HEK293 (cell line): ENCODE measurements around the gene MGMT.

Experiments used
- CTCF ChIA-PET: fragments of 350-600 bp; formaldehyde crosslinking; extraction: SDS; loops from one replicate; lab custom pipeline; 2021; ENCODE audit warnings: antibody characterized with exemption; lab: Yijun Ruan, JAX
- POLR2A ChIA-PET: fragments of 300-600 bp; formaldehyde crosslinking; extraction: SDS; loops from one replicate; lab custom pipeline; 2020; ENCODE audit warnings: antibody characterized with exemption, inconsistent platforms; lab: Yijun Ruan, JAX
- H3K27ac ChIP-seq: fragments of 200-500 bp; sonication (Bioruptor generic); 2 replicates; pipeline ENCODE4 v1.5.1; 2014; ENCODE audit warnings: low read depth, low read length, control low read depth, inconsistent platforms; ENCODE audit errors: extremely low read depth
- H3K36me3 ChIP-seq, 2 experiments: fragments of 200-500 bp in 1 of 2; sonication (Bioruptor generic) in 1 of 2; 1 replicate in 1 of 2; 2 replicates in 1 of 2; pipeline ENCODE4 v1.5.1; 2014 to 2017; ENCODE audit warnings: inconsistent platforms in 2 of 2, low read length in 2 of 2; ENCODE audit not compliant: control insufficient read depth in 2 of 2, insufficient read depth in 1 of 2
- H3K4me1 ChIP-seq: fragments of 200-500 bp; sonication (Bioruptor generic); 2 replicates; pipeline ENCODE4 v1.5.1; 2014; ENCODE audit warnings: mild to moderate bottlenecking, low read length, inconsistent platforms; ENCODE audit not compliant: control insufficient read depth, insufficient read depth
- H3K4me3 ChIP-seq: 2 replicates; pipeline ENCODE4 v1.5.1; 2011; ENCODE audit warnings: low read depth, mild to moderate bottlenecking, control low read depth, low read length, moderate library complexity
- H3K9me3 ChIP-seq: fragments of 200-500 bp; sonication (Bioruptor generic); 2 replicates; pipeline ENCODE4 v1.5.1; 2014; ENCODE audit warnings: low read depth, low read length, inconsistent platforms; ENCODE audit not compliant: control insufficient read depth, insufficient read depth
- BCL11A ChIP-seq: fragments of 450-650 bp; formaldehyde crosslinking; IDR thresholded peaks from 2 replicates; pipeline ENCODE4 v1.5.1; 2016; ENCODE audit warnings: low read depth, missing biosample characterization, missing genetic modification characterization
- GFI1B ChIP-seq: fragments of 450-650 bp; formaldehyde crosslinking; IDR thresholded peaks from 2 replicates; pipeline ENCODE4 v1.5.1; 2016; ENCODE audit warnings: missing biosample characterization, missing genetic modification characterization
- KLF10 ChIP-seq: fragments of 450-650 bp; IDR thresholded peaks from 2 replicates; pipeline ENCODE4 v1.5.1; 2018; ENCODE audit warnings: missing biosample characterization, mild to moderate bottlenecking, missing genetic modification characterization
- MZF1 ChIP-seq: fragments of 450-650 bp; formaldehyde crosslinking; IDR thresholded peaks from 2 replicates; pipeline ENCODE4 v1.5.1; 2017; ENCODE audit warnings: missing biosample characterization, missing genetic modification characterization, borderline replicate concordance
- OSR2 ChIP-seq: fragments of 450-650 bp; formaldehyde crosslinking; IDR thresholded peaks from 2 replicates; pipeline ENCODE4 v1.5.1; 2016; ENCODE audit warnings: missing biosample characterization, missing genetic modification characterization
- SCRT1 ChIP-seq: fragments of 450-650 bp; formaldehyde crosslinking; IDR thresholded peaks from 2 replicates; pipeline ENCODE4 v1.5.1; 2016; ENCODE audit warnings: missing biosample characterization, missing genetic modification characterization, borderline replicate concordance
- ZBTB20 ChIP-seq: fragments of 450-650 bp; formaldehyde crosslinking; IDR thresholded peaks from 2 replicates; pipeline ENCODE4 v1.5.1; 2016; ENCODE audit warnings: missing biosample characterization, missing genetic modification characterization
- ZNF10 ChIP-seq: fragments of 450-650 bp; formaldehyde crosslinking; IDR thresholded peaks from 2 replicates; pipeline ENCODE4 v1.5.1; 2017; ENCODE audit warnings: missing biosample characterization, missing genetic modification characterization
- ZNF138 ChIP-seq: fragments of 450-650 bp; formaldehyde crosslinking; IDR thresholded peaks from 2 replicates; pipeline ENCODE4 v1.5.1; 2016; ENCODE audit warnings: missing biosample characterization, missing genetic modification characterization, borderline replicate concordance
- ZNF146 ChIP-seq: fragments of 450-650 bp; formaldehyde crosslinking; IDR thresholded peaks from 2 replicates; pipeline ENCODE4 v1.5.1; 2016; ENCODE audit warnings: missing biosample characterization, missing genetic modification characterization
- ZNF248 ChIP-seq: fragments of 450-650 bp; formaldehyde crosslinking; IDR thresholded peaks from 2 replicates; pipeline ENCODE4 v1.5.1; 2017; ENCODE audit warnings: missing biosample characterization, missing genetic modification characterization
- ZNF560 ChIP-seq: fragments of 450-650 bp; formaldehyde crosslinking; IDR thresholded peaks from 2 replicates; pipeline ENCODE4 v1.5.1; 2017; ENCODE audit warnings: missing biosample characterization, missing genetic modification characterization, borderline replicate concordance
- ZNF585B ChIP-seq: fragments of 450-650 bp; formaldehyde crosslinking; IDR thresholded peaks from 2 replicates; pipeline ENCODE4 v1.5.1; 2016; ENCODE audit warnings: missing biosample characterization, missing genetic modification characterization
- ZNF624 ChIP-seq: fragments of 450-650 bp; formaldehyde crosslinking; IDR thresholded peaks from 2 replicates; pipeline ENCODE4 v1.5.1; 2017; ENCODE audit warnings: missing biosample characterization, missing genetic modification characterization
- ZNF785 ChIP-seq: fragments of 450-650 bp; formaldehyde crosslinking; IDR thresholded peaks from 2 replicates; pipeline ENCODE4 v1.5.1; 2016; ENCODE audit warnings: missing biosample characterization, missing genetic modification characterization
- ZSCAN30 ChIP-seq: fragments of 450-650 bp; IDR thresholded peaks from 2 replicates; pipeline ENCODE4 v1.5.1; 2018; ENCODE audit warnings: missing biosample characterization, mild to moderate bottlenecking, missing genetic modification characterization, moderate library complexity
- ZXDB ChIP-seq: fragments of 450-650 bp; formaldehyde crosslinking; IDR thresholded peaks from 2 replicates; pipeline ENCODE4 v1.5.1; 2016; ENCODE audit warnings: missing biosample characterization, missing genetic modification characterization
- TF ChIP-seq, protein P1 (sequence below): fragments of 450-650 bp; formaldehyde crosslinking; IDR thresholded peaks from 2 replicates; pipeline ENCODE4 v1.5.1; 2017; ENCODE audit warnings: missing biosample characterization, missing genetic modification characterization
- TF ChIP-seq, protein P2 (sequence below): fragments of 450-650 bp; formaldehyde crosslinking; IDR thresholded peaks from 2 replicates; pipeline ENCODE4 v1.5.1; 2017; ENCODE audit warnings: missing biosample characterization, missing genetic modification characterization
- TF ChIP-seq, protein P3 (sequence below): fragments of 450-650 bp; formaldehyde crosslinking; IDR thresholded peaks from 2 replicates; pipeline ENCODE4 v1.5.1; 2016; ENCODE audit warnings: missing biosample characterization, missing genetic modification characterization
- TF ChIP-seq, protein P4 (sequence below): fragments of 450-650 bp; formaldehyde crosslinking; IDR thresholded peaks from 2 replicates; pipeline ENCODE4 v1.5.1; 2016; ENCODE audit warnings: missing biosample characterization, missing genetic modification characterization

The MGMT gene

DNA sequence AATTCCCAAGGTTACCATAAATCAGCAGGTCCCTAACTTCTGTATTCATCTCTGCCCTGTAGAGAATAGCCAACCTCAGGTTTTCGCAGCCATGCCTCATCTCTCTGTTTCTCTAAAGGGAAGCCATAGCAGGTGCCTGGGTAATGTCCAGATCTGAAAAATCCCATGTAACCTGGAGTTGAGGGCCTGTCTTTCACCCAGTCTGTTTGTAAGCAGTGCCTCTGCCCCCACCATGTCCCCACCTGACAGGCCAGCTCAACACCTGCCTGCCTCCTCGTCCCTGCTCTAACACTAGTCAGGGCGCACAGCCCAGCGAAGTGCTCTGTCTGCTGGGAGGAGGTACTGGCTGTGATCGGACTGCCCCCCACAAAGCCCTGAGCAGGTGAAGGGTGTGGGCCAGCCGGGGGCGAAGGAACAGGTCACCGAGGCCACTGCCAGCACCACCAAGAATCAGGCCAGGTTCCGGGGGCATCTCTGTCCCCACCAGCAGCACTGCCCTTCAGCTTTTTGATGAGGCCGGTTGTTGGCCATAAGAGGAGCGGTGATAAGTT is 210.4 kb downstream of the MGMT start (continued):
- TF ChIP-seq ZNF248 (tag by site-specific recombination) (no peak), ZBTB20 (tag by site-specific recombination) (no peak), ZNF10 (no peak), BCL11A (tag by site-specific recombination) (no peak), ZXDB (no peak), KLF10 (tag by site-specific recombination) (no peak), ZNF146 (tag by site-specific recombination) (no peak), ZSCAN30 (tag by site-specific recombination) (no peak), ZNF785 (tag by site-specific recombination) (no peak), ZNF560 (tag by site-specific recombination) (no peak)

DNA sequence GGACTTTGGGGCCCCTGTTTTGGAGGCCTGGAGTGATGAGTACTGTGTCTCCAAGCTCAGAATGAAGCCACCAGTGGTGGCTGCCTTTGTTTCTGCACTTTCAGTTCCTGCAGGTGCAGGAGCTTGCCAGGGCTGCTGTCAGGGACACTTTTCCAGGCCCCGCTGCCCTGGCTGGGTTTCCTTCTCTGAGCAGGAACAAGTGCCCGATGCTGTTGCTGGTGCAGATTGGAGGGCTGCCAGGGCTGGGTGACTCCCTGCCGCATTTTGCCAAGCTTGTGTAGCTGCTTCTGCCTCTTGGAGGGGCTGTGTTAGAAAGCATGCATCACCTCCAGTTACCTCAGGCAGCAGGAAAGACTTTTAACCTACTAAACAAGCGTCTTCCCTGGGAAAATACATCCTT is 211.1 kb downstream of the MGMT start:
- Histone ChIP-seq H3K36me3 (no peaks in the 10 kb centered on the region), H3K4me1 (no peaks in the 10 kb centered on the region), H3K4me3 (no peak overlapping the region), H3K9me3 (no peaks in the 10 kb centered on the region), H3K27ac (no peak overlapping the region)
- CTCF ChIA-PET, result no interaction called here
- POLR2A ChIA-PET, result no interaction called here
- TF ChIP-seq, protein P1, sequence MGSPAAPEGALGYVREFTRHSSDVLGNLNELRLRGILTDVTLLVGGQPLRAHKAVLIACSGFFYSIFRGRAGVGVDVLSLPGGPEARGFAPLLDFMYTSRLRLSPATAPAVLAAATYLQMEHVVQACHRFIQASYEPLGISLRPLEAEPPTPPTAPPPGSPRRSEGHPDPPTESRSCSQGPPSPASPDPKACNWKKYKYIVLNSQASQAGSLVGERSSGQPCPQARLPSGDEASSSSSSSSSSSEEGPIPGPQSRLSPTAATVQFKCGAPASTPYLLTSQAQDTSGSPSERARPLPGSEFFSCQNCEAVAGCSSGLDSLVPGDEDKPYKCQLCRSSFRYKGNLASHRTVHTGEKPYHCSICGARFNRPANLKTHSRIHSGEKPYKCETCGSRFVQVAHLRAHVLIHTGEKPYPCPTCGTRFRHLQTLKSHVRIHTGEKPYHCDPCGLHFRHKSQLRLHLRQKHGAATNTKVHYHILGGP, result no peak
- TF ChIP-seq, protein P2, sequence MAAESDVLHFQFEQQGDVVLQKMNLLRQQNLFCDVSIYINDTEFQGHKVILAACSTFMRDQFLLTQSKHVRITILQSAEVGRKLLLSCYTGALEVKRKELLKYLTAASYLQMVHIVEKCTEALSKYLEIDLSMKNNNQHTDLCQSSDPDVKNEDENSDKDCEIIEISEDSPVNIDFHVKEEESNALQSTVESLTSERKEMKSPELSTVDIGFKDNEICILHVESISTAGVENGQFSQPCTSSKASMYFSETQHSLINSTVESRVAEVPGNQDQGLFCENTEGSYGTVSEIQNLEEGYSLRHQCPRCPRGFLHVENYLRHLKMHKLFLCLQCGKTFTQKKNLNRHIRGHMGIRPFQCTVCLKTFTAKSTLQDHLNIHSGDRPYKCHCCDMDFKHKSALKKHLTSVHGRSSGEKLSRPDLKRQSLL (tag by site-specific recombination), result no peak
- TF ChIP-seq MZF1 (tag by site-specific recombination) (no peak), GFI1B (no peak), ZNF585B (tag by site-specific recombination) (no peak), SCRT1 (tag by site-specific recombination) (no peak), ZNF624 (tag by site-specific recombination) (no peak), OSR2 (tag by site-specific recombination) (no peak), ZNF138 (tag by site-specific recombination) (no peak)
- TF ChIP-seq, protein P3, sequence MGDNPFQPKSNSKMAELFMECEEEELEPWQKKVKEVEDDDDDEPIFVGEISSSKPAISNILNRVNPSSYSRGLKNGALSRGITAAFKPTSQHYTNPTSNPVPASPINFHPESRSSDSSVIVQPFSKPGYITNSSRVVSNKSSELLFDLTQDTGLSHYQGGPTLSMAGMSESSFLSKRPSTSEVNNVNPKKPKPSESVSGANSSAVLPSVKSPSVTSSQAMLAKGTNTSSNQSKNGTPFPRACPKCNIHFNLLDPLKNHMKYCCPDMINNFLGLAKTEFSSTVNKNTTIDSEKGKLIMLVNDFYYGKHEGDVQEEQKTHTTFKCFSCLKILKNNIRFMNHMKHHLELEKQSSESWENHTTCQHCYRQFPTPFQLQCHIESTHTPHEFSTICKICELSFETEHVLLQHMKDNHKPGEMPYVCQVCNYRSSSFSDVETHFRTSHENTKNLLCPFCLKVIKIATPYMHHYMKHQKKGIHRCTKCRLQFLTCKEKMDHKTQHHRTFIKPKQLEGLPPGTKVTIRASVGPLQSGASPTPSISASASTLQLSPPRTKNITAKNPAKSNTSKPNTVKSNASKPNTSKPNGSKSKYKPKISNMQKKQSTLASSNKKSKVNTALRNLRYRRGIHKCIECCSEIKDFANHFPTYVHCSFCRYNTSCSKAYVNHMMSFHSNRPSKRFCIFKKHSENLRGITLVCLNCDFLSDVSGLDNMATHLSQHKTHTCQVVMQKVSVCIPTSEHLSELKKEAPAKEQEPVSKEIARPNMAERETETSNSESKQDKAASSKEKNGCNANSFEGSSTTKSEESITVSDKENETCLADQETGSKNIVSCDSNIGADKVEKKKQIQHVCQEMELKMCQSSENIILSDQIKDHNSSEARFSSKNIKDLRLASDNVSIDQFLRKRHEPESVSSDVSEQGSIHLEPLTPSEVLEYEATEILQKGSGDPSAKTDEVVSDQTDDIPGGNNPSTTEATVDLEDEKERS, result no peak
- TF ChIP-seq, protein P4, sequence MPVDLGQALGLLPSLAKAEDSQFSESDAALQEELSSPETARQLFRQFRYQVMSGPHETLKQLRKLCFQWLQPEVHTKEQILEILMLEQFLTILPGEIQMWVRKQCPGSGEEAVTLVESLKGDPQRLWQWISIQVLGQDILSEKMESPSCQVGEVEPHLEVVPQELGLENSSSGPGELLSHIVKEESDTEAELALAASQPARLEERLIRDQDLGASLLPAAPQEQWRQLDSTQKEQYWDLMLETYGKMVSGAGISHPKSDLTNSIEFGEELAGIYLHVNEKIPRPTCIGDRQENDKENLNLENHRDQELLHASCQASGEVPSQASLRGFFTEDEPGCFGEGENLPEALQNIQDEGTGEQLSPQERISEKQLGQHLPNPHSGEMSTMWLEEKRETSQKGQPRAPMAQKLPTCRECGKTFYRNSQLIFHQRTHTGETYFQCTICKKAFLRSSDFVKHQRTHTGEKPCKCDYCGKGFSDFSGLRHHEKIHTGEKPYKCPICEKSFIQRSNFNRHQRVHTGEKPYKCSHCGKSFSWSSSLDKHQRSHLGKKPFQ (tag by site-specific recombination), result no peak
